Measurements from ENCODE around the gene ALG14.

Gene ALG14

GRCh38 chr1:94983171-94983739 is 89.5 kb downstream of the ALG14 start:
- Mint-ChIP-seq H3K36me3 (no peaks in the 10 kb centered on the region), H3K4me3 (no peak overlapping the region), H3K27me3 (no peaks in the 10 kb centered on the region), H3K4me1 (peaks cover 17 to 33% of the 10 kb centered on the region in 2 donors), H3K9me3 (no peaks in the 10 kb centered on the region), H3K27ac (no peak overlapping the region)
- no peak for ATAC-seq (replicated peaks)
- DNase-seq = no peak

GRCh38 chr1:94982398-94982797 is 90.4 kb downstream of the ALG14 start:
- Mint-ChIP-seq H3K9me3 (no peaks in the 10 kb centered on the region), H3K4me1 (peaks cover 15 to 28% of the 10 kb centered on the region in 2 donors), H3K27ac (no peak overlapping the region), H3K4me3 (no peak overlapping the region), H3K27me3 (no peaks in the 10 kb centered on the region), H3K36me3 (no peaks in the 10 kb centered on the region)
- DNase-seq (no peak), ATAC-seq (replicated peaks) (no peak)

GRCh38 chr1:94981575-94981973 is 91.2 kb downstream of the ALG14 start:
- Mint-ChIP-seq H3K27ac (no peak overlapping the region), H3K4me1 (peaks cover 15 to 28% of the 10 kb centered on the region in 2 donors), H3K4me3 (no peak overlapping the region), H3K9me3 (no peaks in the 10 kb centered on the region), H3K27me3 (no peaks in the 10 kb centered on the region), H3K36me3 (no peaks in the 10 kb centered on the region)
- no peak for DNase-seq
- ATAC-seq (replicated peaks) = no peak

GRCh38 chr1:94980582-94981574 is 91.9 kb downstream of the ALG14 start:
- Mint-ChIP-seq H3K27ac (peak overlapping the region; percentile 37), H3K9me3 (no peaks in the 10 kb centered on the region), H3K4me1 (peaks cover 15 to 28% of the 10 kb centered on the region in 2 donors), H3K4me3 (no peak overlapping the region), H3K36me3 (no peaks in the 10 kb centered on the region), H3K27me3 (no peaks in the 10 kb centered on the region)
- no peak for DNase-seq
- peak in 1 of 2 donors; percentile 3 for ATAC-seq (replicated peaks)

- no peaks in the 10 kb centered on the region for H3K27me3 Mint-ChIP-seq
- H3K9me3 Mint-ChIP-seq = no peaks in the 10 kb centered on the region
- H3K36me3 Mint-ChIP-seq = no peaks in the 10 kb centered on the region
- no peak for DNase-seq
- no peak overlapping the region for H3K4me3 Mint-ChIP-seq
- no peak overlapping the region for H3K27ac Mint-ChIP-seq
- ATAC-seq (replicated peaks) = peak in 1 of 2 donors; percentile 47
- peaks cover 15 to 28% of the 10 kb centered on the region in 2 donors for H3K4me1 Mint-ChIP-seq
These were observed 92.8 kb downstream of the ALG14 start for GRCh38 chr1:94979656-94980581.

GRCh38 chr1:94979131-94979530 is 93.6 kb downstream of the ALG14 start:
- peak; percentile 68 to 72 for ATAC-seq (replicated peaks)
- Mint-ChIP-seq H3K27me3 (no peaks in the 10 kb centered on the region), H3K9me3 (no peaks in the 10 kb centered on the region), H3K4me1 (peaks cover 15 to 28% of the 10 kb centered on the region in 2 donors), H3K36me3 (no peaks in the 10 kb centered on the region), H3K4me3 (no peak overlapping the region), H3K27ac (no peak overlapping the region)
- no peak for DNase-seq

GRCh38 chr1:94978401-94978800 is 94.3 kb downstream of the ALG14 start:
- Mint-ChIP-seq H3K9me3 (no peaks in the 10 kb centered on the region), H3K4me3 (no peak overlapping the region), H3K4me1 (peaks cover 15 to 22% of the 10 kb centered on the region in 2 donors), H3K27ac (peak overlapping the region; percentile 28), H3K36me3 (no peaks in the 10 kb centered on the region), H3K27me3 (no peaks in the 10 kb centered on the region)
- DNase-seq (no peak), ATAC-seq (replicated peaks) (no peak)

GRCh38 chr1:94976971-94977548 is 95.7 kb downstream of the ALG14 start:
- Mint-ChIP-seq H3K4me3 (no peak overlapping the region), H3K9me3 (no peaks in the 10 kb centered on the region), H3K27me3 (no peaks in the 10 kb centered on the region), H3K27ac (no peak overlapping the region), H3K4me1 (peaks cover 13 to 22% of the 10 kb centered on the region in 2 donors), H3K36me3 (no peaks in the 10 kb centered on the region)
- DNase-seq (no peak), ATAC-seq (replicated peaks) (no peak)

- Mint-ChIP-seq H3K4me3 (no peak overlapping the region), H3K27me3 (no peaks in the 10 kb centered on the region), H3K9me3 (no peaks in the 10 kb centered on the region), H3K4me1 (peaks cover 6 to 8% of the 10 kb centered on the region in 2 donors), H3K27ac (no peak overlapping the region), H3K36me3 (no peaks in the 10 kb centered on the region)
- ATAC-seq (replicated peaks) = no peak
- no peak for DNase-seq
These were observed 97.9 kb downstream of the ALG14 start for GRCh38 chr1:94974824-94975223.

GRCh38 chr1:94974241-94974640 is 98.5 kb downstream of the ALG14 start:
- no peaks in the 10 kb centered on the region for H3K27me3 Mint-ChIP-seq
- H3K36me3 Mint-ChIP-seq = no peaks in the 10 kb centered on the region
- H3K9me3 Mint-ChIP-seq = no peaks in the 10 kb centered on the region
- H3K4me1 Mint-ChIP-seq = peaks cover under 1 to 2% of the 10 kb centered on the region in 2 donors
- H3K27ac Mint-ChIP-seq = no peak overlapping the region
- ATAC-seq (replicated peaks) (no peak), DNase-seq (no peak)
- H3K4me3 Mint-ChIP-seq = no peak overlapping the region

- H3K27me3 Mint-ChIP-seq = no peaks in the 10 kb centered on the region
- no peak overlapping the region for H3K4me3 Mint-ChIP-seq
- ATAC-seq (replicated peaks) (no peak), DNase-seq (no peak)
- no peaks in the 10 kb centered on the region for H3K4me1 Mint-ChIP-seq
- H3K27ac Mint-ChIP-seq = no peak overlapping the region
- no peaks in the 10 kb centered on the region for H3K9me3 Mint-ChIP-seq
- no peaks in the 10 kb centered on the region for H3K36me3 Mint-ChIP-seq
These were observed 99.3 kb downstream of the ALG14 start for GRCh38 chr1:94973309-94973922.

GRCh38 chr1:94971491-94971924 is 101.2 kb downstream of the ALG14 start:
- H3K4me3 Mint-ChIP-seq = no peak overlapping the region
- ATAC-seq (replicated peaks) = no peak
- DNase-seq = no peak
- no peaks in the 10 kb centered on the region for H3K27me3 Mint-ChIP-seq
- H3K27ac Mint-ChIP-seq = no peak overlapping the region
- H3K4me1 Mint-ChIP-seq = no peaks in the 10 kb centered on the region
- no peaks in the 10 kb centered on the region for H3K9me3 Mint-ChIP-seq
- H3K36me3 Mint-ChIP-seq = no peaks in the 10 kb centered on the region

- no peak for ATAC-seq (replicated peaks)
- no peaks in the 10 kb centered on the region for H3K27me3 Mint-ChIP-seq
These were observed 102.0 kb downstream of the ALG14 start for GRCh38 chr1:94970783-94971182.

More at GRCh38 chr1:94970783-94971182, 102.0 kb downstream of the ALG14 start:
- no peak for DNase-seq
- H3K4me1 Mint-ChIP-seq = no peaks in the 10 kb centered on the region
- H3K36me3 Mint-ChIP-seq = no peaks in the 10 kb centered on the region
- H3K9me3 Mint-ChIP-seq = no peaks in the 10 kb centered on the region
- H3K4me3 Mint-ChIP-seq = no peak overlapping the region
- no peak overlapping the region for H3K27ac Mint-ChIP-seq

All from stimulated activated naive B cell treated with anti-CD40 and anti-IgM and Interleukin-4, amounts not matched to agents 10 μg/mL and 1 μg/mL and 100 μg/mL, for 72 hours (primary cell).